T47D (cell line): Measurements from ENCODE around the gene KCNQ1.

Experiments used
- DNase-seq, 2 experiments: peaks; one replicate each; pipeline versions ENCODE4 v3.0.0 to v3.0.0-alpha.2; 2011 to 2012; ENCODE audit warnings: low read depth in 1 of 2, low spot score in 1 of 2
- JUND ChIP-seq: IDR thresholded peaks from 2 replicates; pipeline ENCODE4 v1.6.1; 2012; ENCODE audit warnings: low read depth
- in situ Hi-C: cut with HindIII; loops from 2 replicates; pipeline ENCODE4 v1.10.0; 2016; ENCODE audit warnings: low sequenced_read_pairs, low pct_unique_long_range_greater_than_20kb

KCNQ1 gene

GRCh38 chr11:2549080-2549479, 104.3 kb downstream of the KCNQ1 start:
- in situ Hi-C loops: no loop called here
- no peak for TF ChIP-seq JUND

GRCh38 chr11:2549491-2549875, 104.7 kb downstream of the KCNQ1 start:
- no peak for TF ChIP-seq JUND
- in situ Hi-C loops: no loop called here
- DNase-seq: no peak

More at GRCh38 chr11:2549080-2549479, 104.3 kb downstream of the KCNQ1 start:
- DNase-seq: no peak

GRCh38 chr11:2549876-2550605, 105.2 kb downstream of the KCNQ1 start:
- no peak for TF ChIP-seq JUND
- in situ Hi-C loops: no loop called here
- DNase-seq: no peak

- DNase-seq: no peak
- in situ Hi-C loops: no loop called here
- no peak for TF ChIP-seq JUND
Measured at GRCh38 chr11:2550606-2550970, 105.8 kb downstream of the KCNQ1 start.

GRCh38 chr11:2551131-2551530, 106.3 kb downstream of the KCNQ1 start:
- in situ Hi-C loops: no loop called here
- DNase-seq: no peak
- no peak for TF ChIP-seq JUND

GRCh38 chr11:2552210-2552609, 107.4 kb downstream of the KCNQ1 start:
- no peak for TF ChIP-seq JUND
- no peak for DNase-seq
- in situ Hi-C loops: no loop called here

- DNase-seq: no peak
- in situ Hi-C loops: no loop called here
- TF ChIP-seq JUND: no peak
Measured at GRCh38 chr11:2553198-2553597, 108.4 kb downstream of the KCNQ1 start.

- peak in 1 of 2 experiments; percentile 25 for DNase-seq
- no peak for TF ChIP-seq JUND
- in situ Hi-C loops: no loop called here
Measured at GRCh38 chr11:2553886-2554285, 109.1 kb downstream of the KCNQ1 start.

- TF ChIP-seq JUND: no peak
- DNase-seq: no peak
- in situ Hi-C loops: no loop called here
Measured at GRCh38 chr11:2554338-2555207, 109.8 kb downstream of the KCNQ1 start.

GRCh38 chr11:2555336-2555735, 110.5 kb downstream of the KCNQ1 start:
- DNase-seq: no peak
- in situ Hi-C loops: no loop called here
- no peak for TF ChIP-seq JUND

- TF ChIP-seq JUND: no peak
- no peak for DNase-seq
- in situ Hi-C loops: no loop called here
Measured at GRCh38 chr11:2555891-2556290, 111.1 kb downstream of the KCNQ1 start.

- no peak for TF ChIP-seq JUND
- DNase-seq: no peak
- in situ Hi-C loops: no loop called here
Measured at GRCh38 chr11:2557381-2557780, 112.6 kb downstream of the KCNQ1 start.

GRCh38 chr11:2558397-2558796, 113.6 kb downstream of the KCNQ1 start:
- no peak for TF ChIP-seq JUND
- in situ Hi-C loops: no loop called here
- no peak for DNase-seq
